CD4-positive, CD25-positive, alpha-beta regulatory T cell (primary cell): Measurements from ENCODE around the gene RTL10. TPM values are rescaled to one million over a fixed set of nuclear protein-coding genes. Genes with fewer than 3 reads are reported as not detected.

Experiments
- ATAC-seq, 2 donors: fragments of 150-1000 bp; cut with Tn5 transposase; one replicate each; pipeline ENCODE4 v1.10.0; 2021; ENCODE audit warnings: low read depth in 2 of 2, moderate number of reproducible peaks in 2 of 2, moderate library complexity in 1 of 2
- DNase-seq, 3 donors: peaks; one replicate each; pipeline versions ENCODE4 v3.0.0 to v3.0.0-alpha.2; 2012 to 2022; ENCODE audit warnings: mixed read lengths in 1 of 3
- H3K27ac ChIP-seq: one replicate; pipeline ENCODE4 v1.7.0; 2013; ENCODE audit warnings: mild to moderate bottlenecking, low read length; ENCODE audit not compliant: insufficient read depth, poor library complexity, severe bottlenecking
- H3K27me3 ChIP-seq: one replicate; pipeline ENCODE4 v1.7.0; 2013; ENCODE audit warnings: low read length; ENCODE audit not compliant: control insufficient read depth, insufficient read depth
- H3K36me3 ChIP-seq: one replicate; pipeline ENCODE4 v1.7.0; 2013; ENCODE audit warnings: mild to moderate bottlenecking, low read length, moderate library complexity; ENCODE audit not compliant: control insufficient read depth, insufficient read depth
- H3K4me1 ChIP-seq: 2 replicates; pipeline ENCODE4 v1.7.0; 2013; ENCODE audit warnings: mild to moderate bottlenecking, low read length; ENCODE audit not compliant: insufficient read depth, control insufficient read depth, poor library complexity, severe bottlenecking
- H3K4me3 ChIP-seq: one replicate; pipeline ENCODE4 v1.7.0; 2013; ENCODE audit warnings: low read depth, mild to moderate bottlenecking, low read length, moderate library complexity
- H3K9me3 ChIP-seq, 2 experiments: 1 replicate in 1 of 2; 2 replicates in 1 of 2; pipeline ENCODE4 v1.7.0; 2013; ENCODE audit warnings: low read length in 2 of 2, mild to moderate bottlenecking in 1 of 2, moderate library complexity in 1 of 2; ENCODE audit not compliant: control insufficient read depth in 2 of 2
- H3K27ac Mint-ChIP-seq, 3 donors: one replicate each; pipeline ENCODE4 v1.8.0; 2020 to 2022; ENCODE audit warnings: mild to moderate bottlenecking in 3 of 3, mixed read lengths in 3 of 3, moderate library complexity in 2 of 3
- H3K27me3 Mint-ChIP-seq: one replicate; pipeline ENCODE4 v1.8.0; 2022; ENCODE audit warnings: mild to moderate bottlenecking, mixed read lengths
- H3K36me3 Mint-ChIP-seq: one replicate; pipeline ENCODE4 v1.8.0; 2020; ENCODE audit warnings: mixed read lengths
- H3K4me1 Mint-ChIP-seq, 4 donors: one replicate each; pipeline ENCODE4 v1.8.0; 2020 to 2022; ENCODE audit warnings: mixed read lengths in 4 of 4, mild to moderate bottlenecking in 1 of 4
- H3K4me3 Mint-ChIP-seq, 4 donors: one replicate each; pipeline ENCODE4 v1.8.0; 2020 to 2022; ENCODE audit warnings: mild to moderate bottlenecking in 4 of 4, mixed read lengths in 4 of 4, moderate library complexity in 3 of 4
- H3K9me3 Mint-ChIP-seq, 7 donors: one replicate each; pipeline ENCODE4 v1.8.0; 2020 to 2022; ENCODE audit warnings: mixed read lengths in 7 of 7, mild to moderate bottlenecking in 3 of 7, moderate library complexity in 2 of 7
- polyA plus RNA-seq, 4 donors: library from polyadenylated mRNA; unstranded; fragments of 300-500 nt; fragmentation: Illumina TruSeq; gene quantifications; one replicate each; pipeline ENCODE4 v1.2.3, GENCODE V29; 2021
- total RNA-seq: library from RNA; stranded (reverse); gene quantifications from one replicate; pipeline ENCODE4 v1.2.3, GENCODE V29; 2022

Gene RTL10
- total and polyA plus RNA-seq, 5 donors from 2014 or later = 7.5 to 18.8 (median 12.2) TPM

DNA sequence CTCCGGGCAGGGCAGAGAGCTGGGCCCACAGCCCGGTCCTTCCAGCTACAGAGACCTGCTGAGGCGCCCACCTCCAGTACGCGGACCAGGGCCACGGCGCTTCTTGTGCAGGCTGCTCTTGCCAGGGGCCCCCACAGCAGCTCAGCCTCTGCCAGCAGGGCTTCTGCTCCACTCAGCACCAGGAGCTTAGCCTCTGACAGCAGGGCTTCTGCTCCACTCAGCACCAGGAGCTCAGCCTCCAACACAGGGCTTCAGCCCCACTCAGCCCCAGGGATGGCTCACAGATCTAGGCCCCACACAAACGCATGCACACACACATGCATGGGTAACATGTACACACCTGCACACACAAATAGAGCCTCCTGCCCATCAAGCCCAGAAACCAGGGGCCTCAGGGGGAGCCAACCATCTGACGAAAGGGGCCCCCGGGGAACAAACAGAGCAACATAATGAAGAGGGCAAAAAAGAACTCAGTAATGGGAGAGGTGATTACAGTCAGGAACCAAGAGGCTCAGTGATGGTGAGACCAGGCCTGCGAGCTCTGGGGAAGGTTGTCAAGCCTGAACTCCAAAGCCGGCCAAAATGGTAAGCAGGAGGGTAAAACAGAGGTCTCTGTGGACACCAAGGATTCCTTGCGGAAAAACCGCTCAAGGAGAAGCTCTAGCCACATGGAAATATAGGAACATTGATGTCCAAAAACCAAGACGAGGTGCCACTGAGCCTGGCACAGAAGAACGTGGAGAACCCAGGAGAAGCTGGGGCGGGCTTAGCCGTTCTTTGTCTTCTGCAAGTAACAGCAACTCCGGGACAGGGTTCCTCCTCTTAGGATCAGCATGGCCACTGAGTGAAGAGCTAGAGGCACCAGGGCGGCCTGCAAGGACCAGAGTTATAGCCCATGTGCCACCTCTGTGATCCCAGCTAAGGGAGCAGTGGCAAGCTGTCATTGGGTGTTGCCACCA lies 46.5 kb downstream of the RTL10 start:
- no peak for DNase-seq
- no peak for ATAC-seq
- Histone ChIP-seq H3K4me3 (no peak overlapping the region), H3K27me3 (no peaks in the 10 kb centered on the region), H3K9me3 (no peaks in the 10 kb centered on the region), H3K36me3 (no peaks in the 10 kb centered on the region), H3K4me1 (peaks cover 10% of the 10 kb centered on the region), H3K27ac (no peak overlapping the region)
- Mint-ChIP-seq H3K4me3 (no peak overlapping the region), H3K27ac (peak overlapping the region in 2 of 3 donors; percentile 6 to 76), H3K27me3 (no peaks in the 10 kb centered on the region), H3K9me3 (no peaks in the 10 kb centered on the region), H3K36me3 (peaks cover 9% of the 10 kb centered on the region), H3K4me1 (peaks cover 0 to 24% (median 0%) of the 10 kb centered on the region in 4 donors)

GRCh38 chr22:19807161-19807913 lies 47.3 kb downstream of the RTL10 start:
- no peaks in the 10 kb centered on the region for H3K27me3 ChIP-seq
- no peak overlapping the region for H3K4me3 ChIP-seq
- H3K27ac ChIP-seq = no peak overlapping the region
- H3K36me3 ChIP-seq = no peaks in the 10 kb centered on the region
- H3K9me3 Mint-ChIP-seq = no peaks in the 10 kb centered on the region
- H3K27me3 Mint-ChIP-seq = no peaks in the 10 kb centered on the region
- H3K36me3 Mint-ChIP-seq = peaks cover 9% of the 10 kb centered on the region
- peaks cover 0 to 24% (median 0%) of the 10 kb centered on the region in 4 donors for H3K4me1 Mint-ChIP-seq
- peaks cover 10% of the 10 kb centered on the region for H3K4me1 ChIP-seq
- H3K9me3 ChIP-seq = no peaks in the 10 kb centered on the region
- DNase-seq (no peak), ATAC-seq (no peak)
- no peak overlapping the region for H3K27ac Mint-ChIP-seq
- no peak overlapping the region for H3K4me3 Mint-ChIP-seq

DNA sequence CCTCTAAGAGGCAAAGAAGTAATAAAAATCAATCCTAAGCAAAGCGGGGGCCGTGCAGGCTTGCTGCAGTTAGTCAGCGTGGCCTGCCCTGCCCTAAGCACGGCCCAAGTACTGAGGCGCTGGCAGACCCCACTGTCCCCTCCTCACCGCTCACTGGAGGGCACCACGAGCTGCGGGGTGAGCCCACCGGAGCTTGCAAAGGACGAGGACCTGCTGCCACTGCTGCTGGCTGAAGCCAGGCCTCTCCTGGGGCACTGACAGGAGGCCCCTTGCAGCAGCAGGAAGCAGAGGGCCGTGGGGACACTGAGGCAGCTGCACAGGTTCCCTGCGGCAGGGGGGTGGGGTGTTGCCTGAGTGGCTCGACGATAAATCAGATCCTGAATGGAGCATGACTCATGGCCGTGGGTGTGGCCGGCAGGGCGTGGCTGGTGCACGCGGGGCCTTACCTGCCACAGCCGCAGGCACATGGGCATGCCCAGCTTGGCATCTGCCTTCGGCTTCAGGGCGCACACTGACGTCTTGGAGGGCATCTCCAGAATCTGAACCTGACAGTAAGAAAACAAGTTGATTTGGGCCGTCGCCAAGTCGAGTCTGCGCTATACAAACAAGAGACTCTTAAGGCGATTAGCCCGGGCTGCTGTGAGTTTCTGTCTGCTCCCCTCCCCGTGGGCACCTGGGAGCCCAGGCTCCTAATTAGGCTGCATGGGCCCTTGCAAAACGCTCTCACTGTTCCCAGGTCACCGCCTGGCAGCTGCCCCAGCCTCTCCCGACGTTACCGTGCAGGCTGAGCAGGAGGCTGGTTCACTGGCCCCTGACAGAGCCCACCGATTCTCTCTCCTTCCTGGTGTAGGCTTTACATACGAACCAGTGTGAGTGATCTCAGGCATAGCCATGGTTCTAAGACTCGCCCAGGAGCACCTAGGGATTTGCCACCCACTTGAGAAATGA lies 48.2 kb downstream of the RTL10 start:
- Histone ChIP-seq H3K9me3 (no peaks in the 10 kb centered on the region), H3K27me3 (no peaks in the 10 kb centered on the region), H3K4me1 (peaks cover 10% of the 10 kb centered on the region), H3K4me3 (no peak overlapping the region), H3K36me3 (no peaks in the 10 kb centered on the region), H3K27ac (no peak overlapping the region)
- Mint-ChIP-seq H3K36me3 (peaks cover 14% of the 10 kb centered on the region), H3K4me1 (peaks cover 0 to 24% (median 0%) of the 10 kb centered on the region in 4 donors), H3K4me3 (no peak overlapping the region), H3K27me3 (no peaks in the 10 kb centered on the region), H3K9me3 (no peaks in the 10 kb centered on the region), H3K27ac (no peak overlapping the region)
- DNase-seq (no peak), ATAC-seq (no peak)

DNA sequence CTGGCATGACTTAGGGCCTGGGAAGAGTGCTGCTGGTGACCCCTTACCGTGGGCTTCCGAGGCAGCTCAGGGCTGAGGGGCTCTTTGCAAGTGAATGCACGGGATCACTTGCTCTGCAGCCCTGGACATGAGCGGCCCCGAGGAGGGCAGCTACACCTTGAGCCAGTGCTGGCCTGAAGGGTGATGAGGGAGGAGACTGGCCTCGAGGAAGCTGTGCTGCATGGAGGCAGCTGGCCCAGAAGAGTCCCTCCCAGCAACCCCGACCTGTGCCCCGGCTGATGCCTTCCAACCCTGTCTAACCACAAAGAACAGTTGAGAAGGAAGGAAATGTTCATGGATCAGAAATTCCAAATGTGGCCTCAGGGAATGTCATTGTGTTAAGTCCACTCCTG lies 48.9 kb downstream of the RTL10 start:
- Mint-ChIP-seq H3K9me3 (no peaks in the 10 kb centered on the region), H3K36me3 (peaks cover 14% of the 10 kb centered on the region), H3K27me3 (no peaks in the 10 kb centered on the region), H3K27ac (no peak overlapping the region), H3K4me3 (no peak overlapping the region), H3K4me1 (peaks cover 0 to 17% (median 0%) of the 10 kb centered on the region in 4 donors)
- Histone ChIP-seq H3K27ac (no peak overlapping the region), H3K36me3 (no peaks in the 10 kb centered on the region), H3K4me1 (peaks cover 10% of the 10 kb centered on the region), H3K4me3 (no peak overlapping the region), H3K9me3 (no peaks in the 10 kb centered on the region), H3K27me3 (no peaks in the 10 kb centered on the region)
- ATAC-seq (no peak), DNase-seq (no peak)

Other genes starting within 250 kb of the RTL10 start
- gene SEPTIN5, start 140.4 kb downstream of the RTL10 start, total RNA-seq = 5.2 TPM
- gene SEPTIN5, start 140.4 kb downstream of the RTL10 start, polyA plus RNA-seq = not detected
- gene GP1BB, start 131.3 kb downstream of the RTL10 start, total RNA-seq = 6.4 TPM
- gene GP1BB, start 131.3 kb downstream of the RTL10 start, polyA plus RNA-seq = not detected
- gene TBX1, start 94.1 kb downstream of the RTL10 start, total RNA-seq = not detected
- not detected for gene TBX1, start 94.1 kb downstream of the RTL10 start, polyA plus RNA-seq
- 8.2 TPM for gene GNB1L, start within 50 bp of the RTL10 start, total RNA-seq
- 10 to 100 TPM; 13.3 to 29.8 (median 19.7) TPM for gene GNB1L, start within 50 bp of the RTL10 start, polyA plus RNA-seq
- gene COMT, start 86.9 kb upstream of the RTL10 start, total RNA-seq = 27.3 TPM
- gene COMT, start 86.9 kb upstream of the RTL10 start, polyA plus RNA-seq = 100 to 1,000 TPM in 1 of 4 donors, 10 to 100 TPM in 3; 89.2 to 106 (median 94.5) TPM
- gene TXNRD2, start 86.9 kb upstream of the RTL10 start, total RNA-seq = 25.7 TPM
- 10 to 100 TPM; 11.3 to 12.4 (median 11.7) TPM for gene TXNRD2, start 86.9 kb upstream of the RTL10 start, polyA plus RNA-seq
- gene ARVCF, start 161.9 kb upstream of the RTL10 start, total RNA-seq = 2.7 TPM
- under 1 TPM in 3 of 4 donors, not detected in 1; 0.39 to 0.52 (median 0.41) TPM for gene ARVCF, start 161.9 kb upstream of the RTL10 start, polyA plus RNA-seq
- gene TANGO2, start 166.2 kb upstream of the RTL10 start, total RNA-seq = 43.0 TPM
- 10 to 100 TPM; 39.5 to 48.4 (median 45.0) TPM for gene TANGO2, start 166.2 kb upstream of the RTL10 start, polyA plus RNA-seq
- gene DGCR8, start 225.4 kb upstream of the RTL10 start, total RNA-seq = 41.1 TPM
- gene DGCR8, start 225.4 kb upstream of the RTL10 start, polyA plus RNA-seq = 1 to 10 TPM; 2.7 to 6.6 (median 4.5) TPM